ENCODE data around the gene ARHGAP11A.
"Not testable (repeated sequence)": the region's sequence is repeated elsewhere in the genome, so short reads cannot be mapped to it uniquely, and the experiment has no call there.

Gene ARHGAP11A, protein sequence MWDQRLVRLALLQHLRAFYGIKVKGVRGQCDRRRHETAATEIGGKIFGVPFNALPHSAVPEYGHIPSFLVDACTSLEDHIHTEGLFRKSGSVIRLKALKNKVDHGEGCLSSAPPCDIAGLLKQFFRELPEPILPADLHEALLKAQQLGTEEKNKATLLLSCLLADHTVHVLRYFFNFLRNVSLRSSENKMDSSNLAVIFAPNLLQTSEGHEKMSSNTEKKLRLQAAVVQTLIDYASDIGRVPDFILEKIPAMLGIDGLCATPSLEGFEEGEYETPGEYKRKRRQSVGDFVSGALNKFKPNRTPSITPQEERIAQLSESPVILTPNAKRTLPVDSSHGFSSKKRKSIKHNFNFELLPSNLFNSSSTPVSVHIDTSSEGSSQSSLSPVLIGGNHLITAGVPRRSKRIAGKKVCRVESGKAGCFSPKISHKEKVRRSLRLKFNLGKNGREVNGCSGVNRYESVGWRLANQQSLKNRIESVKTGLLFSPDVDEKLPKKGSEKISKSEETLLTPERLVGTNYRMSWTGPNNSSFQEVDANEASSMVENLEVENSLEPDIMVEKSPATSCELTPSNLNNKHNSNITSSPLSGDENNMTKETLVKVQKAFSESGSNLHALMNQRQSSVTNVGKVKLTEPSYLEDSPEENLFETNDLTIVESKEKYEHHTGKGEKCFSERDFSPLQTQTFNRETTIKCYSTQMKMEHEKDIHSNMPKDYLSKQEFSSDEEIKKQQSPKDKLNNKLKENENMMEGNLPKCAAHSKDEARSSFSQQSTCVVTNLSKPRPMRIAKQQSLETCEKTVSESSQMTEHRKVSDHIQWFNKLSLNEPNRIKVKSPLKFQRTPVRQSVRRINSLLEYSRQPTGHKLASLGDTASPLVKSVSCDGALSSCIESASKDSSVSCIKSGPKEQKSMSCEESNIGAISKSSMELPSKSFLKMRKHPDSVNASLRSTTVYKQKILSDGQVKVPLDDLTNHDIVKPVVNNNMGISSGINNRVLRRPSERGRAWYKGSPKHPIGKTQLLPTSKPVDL

DNA sequence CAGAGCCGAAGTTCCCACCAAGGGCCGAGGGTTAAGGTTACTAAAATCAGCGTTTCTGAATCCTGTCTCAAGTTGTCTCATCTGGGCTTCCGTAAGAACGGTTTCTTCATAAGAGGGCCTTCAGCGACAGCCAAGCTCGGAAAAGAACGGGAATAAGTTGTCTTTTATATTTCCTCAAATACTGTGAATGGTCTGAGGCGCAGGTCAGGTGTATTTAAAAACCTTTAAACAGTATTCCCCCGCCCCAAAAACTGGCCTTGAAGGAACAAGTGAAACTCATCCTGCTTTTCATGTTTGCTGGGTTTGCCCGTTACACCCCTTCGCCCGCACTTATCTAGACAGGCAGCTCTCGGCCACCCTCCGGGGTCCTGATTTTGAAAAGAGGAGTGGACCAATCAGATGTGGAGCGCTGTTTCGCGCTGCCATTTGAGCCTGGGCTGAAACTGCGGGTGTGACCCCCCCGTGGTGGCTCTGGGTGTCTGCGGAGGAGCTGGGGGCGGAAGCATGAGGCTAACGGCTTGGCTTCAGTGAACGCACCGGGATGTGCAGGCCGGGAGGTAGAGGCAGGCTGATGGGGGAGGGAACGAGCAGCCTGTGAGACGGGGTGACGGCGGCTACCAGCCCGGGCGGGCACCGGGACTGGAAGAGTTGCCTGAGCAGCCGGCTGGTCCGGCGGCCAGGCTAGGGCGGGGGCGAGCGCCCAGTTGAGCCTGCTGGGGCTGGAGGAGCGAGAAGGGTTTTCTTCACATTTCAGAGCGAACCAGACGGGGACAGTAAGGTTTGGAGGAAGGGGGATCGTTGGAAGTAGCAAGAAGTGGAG, at the start of gene ARHGAP11A:
Gene ARHGAP11A, plus strand, starts transcription at position 454 of the 820 bp plus-strand sequence. CDS start 708 bp downstream, outside the sequence.
- in situ Hi-C loops (cut with HindIII; ENCODE audit: low sequenced_read_pairs): not testable (repeated sequence)

DNA sequence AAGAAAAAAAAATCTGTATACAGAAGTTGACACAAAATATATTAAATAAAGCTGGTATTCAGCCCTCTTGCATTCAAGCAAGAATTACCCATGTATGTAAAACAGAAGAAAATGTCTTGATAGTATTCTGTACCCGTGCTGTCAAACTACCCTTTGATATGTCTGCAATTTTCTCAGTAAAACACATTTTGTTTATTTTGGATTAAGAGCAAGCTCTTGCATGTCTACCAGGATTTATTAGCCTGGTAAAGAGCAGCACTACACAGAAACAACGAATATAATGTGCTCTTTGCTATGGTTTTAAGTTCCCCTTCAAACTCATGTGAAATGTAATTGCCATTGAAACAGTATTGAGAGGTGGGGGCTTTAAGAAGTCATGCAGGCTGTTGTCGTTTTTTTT, 46.3 kb upstream of the ARHGAP11A start:
- in situ Hi-C loops (cut with HindIII; ENCODE audit: low sequenced_read_pairs): not testable (repeated sequence)

DNA sequence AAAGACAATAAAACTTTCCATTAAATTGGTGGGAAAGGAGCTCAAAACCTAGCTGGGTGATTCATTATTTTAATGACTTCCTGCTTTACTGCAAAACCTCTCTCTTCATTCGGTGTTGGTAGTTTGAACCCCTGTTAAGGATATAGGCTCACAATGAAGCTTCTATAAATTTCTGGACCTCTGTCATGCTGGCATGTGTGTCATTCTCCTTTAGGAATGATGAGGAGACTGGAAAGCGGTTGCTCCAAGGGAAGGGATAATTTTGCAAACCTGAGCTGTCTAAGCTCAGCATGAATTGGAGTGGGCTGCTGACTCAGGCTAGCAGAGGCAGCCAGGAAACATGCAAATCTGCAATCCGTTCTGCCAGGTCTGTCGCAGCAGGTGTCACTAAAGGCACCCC, 36.8 kb upstream of the ARHGAP11A start:
- in situ Hi-C loops (cut with HindIII; ENCODE audit: low sequenced_read_pairs): not testable (repeated sequence)

DNA sequence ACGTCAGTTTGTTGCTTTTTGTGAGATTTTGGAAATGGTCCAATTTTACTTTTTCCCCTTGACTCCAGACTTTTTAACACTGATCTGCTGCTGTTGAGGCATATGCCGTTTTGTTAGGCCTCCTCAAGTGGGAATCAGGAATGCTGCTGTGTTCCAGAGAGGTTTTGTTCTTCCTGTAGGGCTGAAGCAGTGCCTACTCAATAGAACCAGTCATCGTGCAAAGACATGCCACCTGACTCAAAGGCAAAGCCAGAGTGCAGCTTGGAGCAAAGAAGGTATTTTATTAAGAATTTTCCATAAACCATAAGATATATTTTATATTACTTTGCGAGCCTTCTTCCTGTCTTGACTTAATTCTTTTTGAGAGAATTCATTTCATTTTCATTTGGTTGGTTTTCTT, 29.5 kb upstream of the ARHGAP11A start:
- in situ Hi-C loops (cut with HindIII; ENCODE audit: low sequenced_read_pairs): not testable (repeated sequence)

DNA sequence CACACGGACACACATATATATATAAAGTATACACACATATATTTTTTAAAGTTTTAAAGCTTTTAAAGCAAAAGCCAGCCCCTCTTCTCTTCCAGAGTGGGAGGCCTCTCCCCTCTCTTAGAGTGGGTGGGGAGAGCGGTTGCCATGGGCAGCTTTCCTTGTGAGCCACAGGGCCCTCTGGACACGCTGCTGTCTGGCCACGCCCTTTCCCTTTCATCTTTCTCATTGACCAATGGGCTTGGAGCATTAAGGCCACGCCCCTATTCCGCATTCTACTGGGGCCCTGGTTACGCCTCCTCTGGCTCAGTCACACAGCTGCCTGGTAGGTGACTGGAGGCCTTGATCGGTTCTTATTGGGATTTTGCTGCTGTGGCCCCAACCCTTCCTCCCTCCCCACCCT, 22.2 kb upstream of the ARHGAP11A start, which contains the start of gene GOLGA8N:
Gene GOLGA8N, plus strand, starts transcription at position 306 of the 400 bp plus-strand sequence.
- in situ Hi-C loops (cut with HindIII; ENCODE audit: low sequenced_read_pairs): not testable (repeated sequence)

DNA sequence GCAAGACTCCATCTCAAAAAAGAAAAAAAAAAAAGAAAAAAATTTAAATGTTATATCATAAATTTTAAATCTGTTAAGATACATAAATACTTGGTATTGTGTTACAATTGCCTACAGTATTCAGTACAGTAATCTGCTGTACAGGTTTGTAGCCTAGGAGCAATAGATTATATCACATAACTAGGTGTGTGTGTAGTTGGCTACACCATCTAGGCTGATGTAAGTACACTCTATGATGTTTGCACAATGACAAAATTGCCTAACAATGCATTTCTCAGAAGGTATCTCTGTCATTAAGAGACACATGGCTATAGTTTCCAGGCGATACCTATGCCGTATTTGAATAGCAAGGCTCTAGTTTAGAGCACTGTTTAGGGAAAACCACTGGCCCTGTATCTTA, 5.8 kb upstream of the ARHGAP11A start:
- in situ Hi-C loops (cut with HindIII; ENCODE audit: low sequenced_read_pairs): not testable (repeated sequence)

DNA sequence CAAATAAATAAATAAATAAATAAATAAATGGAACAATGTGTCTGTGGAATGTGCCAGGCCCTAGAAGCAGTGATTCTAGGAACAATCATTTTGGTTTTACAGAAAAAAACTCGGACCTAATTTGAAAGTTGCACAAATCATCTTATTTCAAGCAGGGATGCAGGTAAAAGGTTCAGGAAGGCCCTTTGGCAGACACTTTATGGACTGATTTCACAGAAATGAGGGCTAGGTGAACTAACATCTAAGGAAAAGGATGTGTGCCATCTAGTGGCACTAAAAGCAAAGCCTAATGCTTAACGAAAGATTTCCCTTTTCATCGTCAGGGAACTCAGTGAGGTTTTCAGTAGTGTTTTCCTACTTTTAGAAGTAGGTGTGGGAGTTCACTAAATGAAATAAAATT, 4.6 kb upstream of the ARHGAP11A start:
- in situ Hi-C loops (cut with HindIII; ENCODE audit: low sequenced_read_pairs): not testable (repeated sequence)

DNA sequence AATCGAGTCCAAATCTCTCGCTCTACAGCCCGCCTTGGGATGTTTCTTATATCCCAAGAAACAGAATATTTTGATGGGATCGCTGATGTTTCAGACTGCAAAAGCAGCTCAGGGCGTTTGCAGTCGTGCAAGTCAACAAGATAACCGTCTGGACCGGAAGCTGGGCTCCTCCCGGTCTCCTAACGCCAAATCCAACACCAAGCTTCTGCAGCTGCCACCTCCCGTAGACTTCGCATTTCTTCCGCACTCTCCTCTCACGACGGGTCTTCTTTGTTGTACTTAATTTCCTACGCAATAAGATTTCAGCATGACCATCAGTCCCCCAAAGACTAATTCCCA, 623 bp upstream of the ARHGAP11A start:
- in situ Hi-C loops (cut with HindIII; ENCODE audit: low sequenced_read_pairs): not testable (repeated sequence)

DNA sequence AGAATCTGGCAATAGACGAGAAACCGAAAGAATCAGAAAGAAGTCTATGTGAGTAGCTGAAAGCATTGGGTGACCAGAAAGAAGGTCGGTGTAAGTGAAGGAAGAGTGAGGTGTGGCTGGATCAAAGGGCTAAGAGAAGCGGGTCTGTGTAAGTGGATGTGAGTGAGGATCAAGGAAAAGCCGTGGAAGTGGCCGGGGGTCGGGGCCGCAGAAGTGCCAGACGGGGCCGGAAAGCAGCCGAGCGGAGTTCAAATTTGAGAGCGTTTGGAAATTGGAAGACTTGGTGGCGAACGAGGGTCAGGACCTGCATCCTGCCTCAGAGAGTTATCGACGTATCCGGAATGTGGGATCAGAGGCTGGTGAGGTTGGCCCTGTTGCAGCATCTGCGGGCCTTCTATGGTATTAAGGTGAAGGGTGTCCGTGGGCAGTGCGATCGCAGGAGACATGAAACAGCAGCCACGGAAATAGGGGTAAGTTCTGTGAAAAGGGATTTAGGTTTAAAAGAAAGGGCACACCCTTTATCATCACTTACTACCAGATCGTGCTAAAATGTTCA, 645 bp downstream of the ARHGAP11A start:
- in situ Hi-C loops (cut with HindIII; ENCODE audit: low sequenced_read_pairs): not testable (repeated sequence)

DNA sequence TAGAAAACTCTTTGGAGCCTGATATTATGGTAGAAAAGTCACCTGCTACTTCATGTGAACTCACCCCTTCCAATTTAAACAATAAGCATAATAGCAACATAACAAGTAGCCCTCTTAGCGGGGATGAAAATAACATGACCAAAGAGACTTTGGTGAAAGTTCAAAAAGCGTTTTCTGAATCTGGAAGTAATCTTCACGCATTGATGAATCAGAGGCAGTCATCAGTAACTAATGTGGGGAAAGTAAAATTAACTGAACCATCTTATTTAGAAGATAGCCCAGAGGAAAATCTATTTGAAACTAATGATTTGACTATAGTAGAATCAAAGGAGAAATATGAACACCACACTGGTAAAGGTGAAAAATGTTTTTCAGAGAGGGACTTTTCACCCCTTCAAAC, 21.1 kb downstream of the ARHGAP11A start:
- in situ Hi-C loops (cut with HindIII; ENCODE audit: low sequenced_read_pairs): no loop called here

DNA sequence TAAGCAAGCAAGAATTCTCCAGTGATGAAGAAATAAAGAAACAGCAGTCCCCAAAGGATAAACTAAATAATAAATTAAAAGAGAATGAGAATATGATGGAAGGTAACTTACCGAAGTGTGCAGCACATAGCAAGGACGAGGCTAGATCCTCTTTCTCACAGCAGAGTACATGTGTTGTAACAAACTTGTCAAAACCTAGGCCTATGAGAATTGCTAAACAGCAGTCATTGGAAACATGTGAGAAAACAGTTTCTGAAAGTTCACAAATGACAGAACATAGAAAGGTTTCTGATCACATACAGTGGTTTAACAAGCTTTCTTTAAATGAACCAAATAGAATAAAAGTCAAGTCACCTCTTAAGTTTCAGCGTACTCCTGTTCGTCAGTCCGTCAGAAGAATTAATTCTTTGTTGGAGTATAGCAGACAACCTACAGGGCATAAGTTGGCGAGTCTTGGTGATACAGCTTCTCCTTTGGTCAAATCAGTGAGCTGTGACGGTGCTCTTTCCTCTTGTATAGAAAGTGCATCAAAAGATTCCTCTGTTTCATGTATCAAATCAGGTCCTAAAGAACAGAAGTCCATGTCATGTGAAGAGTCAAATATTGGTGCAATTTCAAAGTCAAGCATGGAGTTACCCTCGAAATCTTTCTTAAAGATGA, 21.7 kb downstream of the ARHGAP11A start:
- in situ Hi-C loops (cut with HindIII; ENCODE audit: low sequenced_read_pairs): no loop called here

DNA sequence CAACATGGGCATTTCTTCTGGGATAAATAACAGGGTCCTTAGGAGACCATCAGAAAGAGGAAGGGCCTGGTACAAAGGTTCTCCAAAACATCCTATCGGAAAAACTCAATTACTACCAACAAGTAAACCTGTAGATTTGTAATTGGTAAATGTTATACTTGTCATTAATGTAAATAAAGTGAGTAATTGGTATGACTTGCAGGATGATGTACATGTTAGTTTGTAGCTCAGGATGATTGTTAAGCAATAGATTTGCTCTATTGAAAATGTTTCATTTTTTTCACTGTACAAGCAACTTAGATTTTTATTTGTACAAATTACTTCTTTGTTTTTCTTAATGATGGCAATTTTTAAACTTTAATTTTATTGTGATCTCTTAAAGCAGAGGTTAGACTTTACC, 22.4 kb downstream of the ARHGAP11A start:
- in situ Hi-C loops (cut with HindIII; ENCODE audit: low sequenced_read_pairs): no loop called here

DNA sequence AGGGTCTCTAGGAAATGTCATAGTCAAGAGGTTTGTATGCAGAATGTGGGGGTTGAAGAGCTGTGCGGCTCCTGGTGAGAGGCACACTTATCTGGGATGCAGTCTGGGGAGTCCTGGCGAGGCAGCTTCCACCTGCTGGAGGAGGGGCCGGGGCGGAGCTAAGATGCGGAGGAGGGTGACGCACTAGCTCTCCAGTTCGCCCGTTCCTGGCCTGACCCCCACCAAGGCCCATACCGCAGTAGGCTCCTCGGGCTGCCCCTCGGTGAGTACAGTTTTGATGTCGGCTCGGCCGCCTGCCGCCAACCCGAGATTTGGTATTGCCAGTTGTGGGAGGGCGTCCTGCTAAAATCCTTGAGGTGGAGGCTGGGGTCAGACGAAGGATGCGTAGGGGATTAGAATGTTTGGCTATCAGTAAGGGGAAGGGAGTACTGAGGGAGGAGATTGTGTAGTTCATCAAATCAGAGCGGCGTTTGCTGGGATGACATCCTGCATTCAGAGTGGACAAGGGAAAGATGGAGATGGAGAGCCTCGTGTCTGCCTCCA, 26.3 kb downstream of the ARHGAP11A start, which contains the start of gene SCG5:
Gene SCG5, plus strand, starts transcription at position 194 of the 543 bp plus-strand sequence. CDS start 1,883 bp downstream, outside the sequence.
- in situ Hi-C loops (cut with HindIII; ENCODE audit: low sequenced_read_pairs): no loop called here

DNA sequence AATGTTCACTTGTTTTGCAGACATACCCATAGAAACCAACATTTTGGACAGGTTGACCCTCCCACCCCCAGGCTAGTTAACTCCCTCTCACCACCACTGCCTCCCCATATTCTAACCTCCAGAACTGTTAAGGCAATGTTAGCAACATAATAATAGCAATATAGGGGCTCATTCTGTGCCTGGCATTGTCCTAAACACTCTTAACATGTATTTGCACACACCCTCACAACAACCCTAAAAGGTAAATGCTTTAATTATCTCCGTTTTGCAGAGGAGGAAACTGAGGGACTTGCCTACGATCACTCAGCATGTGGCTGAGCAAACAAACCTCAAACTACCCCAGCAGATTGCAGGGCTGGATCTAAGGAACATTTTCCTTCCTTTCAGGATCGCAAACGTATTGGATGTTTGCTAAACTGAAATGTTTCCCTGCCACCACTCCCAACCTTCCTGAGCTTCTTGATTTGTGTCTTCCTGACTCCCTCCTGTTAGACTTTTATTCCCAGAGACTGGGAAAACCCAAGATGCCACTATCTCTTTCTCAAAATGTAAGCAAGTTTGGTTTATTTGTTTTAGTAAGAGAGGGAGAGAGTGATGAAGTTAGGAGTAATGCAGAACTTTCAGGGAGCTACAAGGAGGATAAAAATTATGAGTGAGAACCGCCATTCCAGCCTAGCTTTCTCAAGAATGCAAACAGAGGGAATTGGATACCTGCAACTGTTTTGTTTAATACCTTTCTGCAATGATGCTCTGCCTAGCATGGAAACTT, 27.5 kb downstream of the ARHGAP11A start:
- in situ Hi-C loops (cut with HindIII; ENCODE audit: low sequenced_read_pairs): no loop called here

DNA sequence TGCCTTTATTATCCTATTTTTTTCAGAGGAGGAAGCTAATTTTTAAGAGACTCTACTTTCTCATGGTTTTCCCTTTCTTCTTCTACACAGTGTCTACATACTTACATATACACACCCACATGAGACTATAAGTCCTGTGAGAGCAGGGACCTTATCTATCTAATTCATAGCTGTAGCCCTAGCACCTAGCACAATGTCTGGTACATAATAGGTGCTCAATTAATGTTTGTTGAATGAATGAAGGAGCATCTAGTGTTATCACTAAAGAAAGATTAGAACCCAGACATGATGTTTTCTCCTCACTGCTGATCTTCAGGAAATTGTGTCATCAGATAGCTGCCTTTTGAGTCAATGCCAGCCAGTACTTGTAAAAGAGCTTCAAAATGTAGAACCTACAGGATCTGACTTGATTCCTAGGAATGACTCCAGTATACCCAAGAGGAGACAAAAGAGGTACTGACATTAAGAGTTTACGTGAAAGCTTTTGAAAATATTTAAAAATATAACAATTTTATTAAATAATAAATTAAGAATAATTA, 28.7 kb downstream of the ARHGAP11A start:
- in situ Hi-C loops (cut with HindIII; ENCODE audit: low sequenced_read_pairs): no loop called here

DNA sequence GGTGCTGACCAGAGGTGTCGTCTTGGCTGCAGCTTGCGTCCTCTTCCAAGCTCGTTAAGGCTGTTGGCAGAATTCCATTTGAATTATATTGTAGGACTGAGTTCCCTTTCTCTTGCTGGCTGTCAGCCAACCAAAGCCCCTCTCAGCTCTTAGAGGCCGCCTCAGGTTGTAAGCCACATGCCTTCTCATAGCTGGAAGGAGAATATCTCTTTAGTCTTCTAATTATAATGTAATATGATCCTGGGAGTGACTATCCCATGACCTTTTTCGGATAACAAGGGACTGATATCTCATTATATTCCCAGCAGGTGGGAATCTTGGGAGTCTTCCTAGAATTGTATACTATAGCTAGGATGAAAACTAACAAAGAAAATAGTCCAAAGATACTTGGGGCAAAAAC, 31.0 kb downstream of the ARHGAP11A start:
- in situ Hi-C loops (cut with HindIII; ENCODE audit: low sequenced_read_pairs): no loop called here

DNA sequence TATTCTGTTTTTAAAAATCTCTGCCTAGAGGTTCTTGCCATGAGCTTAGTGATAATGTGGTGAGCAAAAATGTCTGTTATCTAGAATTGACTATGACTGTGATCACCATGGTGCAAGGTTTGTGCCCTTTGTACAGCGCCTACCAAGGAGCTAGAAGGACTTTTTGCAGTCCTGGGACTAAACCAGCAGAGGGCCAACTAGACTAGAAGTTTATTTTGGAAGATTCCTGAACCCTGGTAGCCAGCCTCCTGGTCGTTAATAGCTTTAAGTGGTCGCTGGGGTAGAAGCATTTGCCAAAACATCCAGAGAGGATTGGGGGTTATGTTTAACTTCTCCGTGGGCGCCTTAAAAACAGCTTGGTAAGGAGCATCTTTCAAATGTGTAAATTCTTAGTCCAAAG, 34.0 kb downstream of the ARHGAP11A start:
- in situ Hi-C loops (cut with HindIII; ENCODE audit: low sequenced_read_pairs): no loop called here

DNA sequence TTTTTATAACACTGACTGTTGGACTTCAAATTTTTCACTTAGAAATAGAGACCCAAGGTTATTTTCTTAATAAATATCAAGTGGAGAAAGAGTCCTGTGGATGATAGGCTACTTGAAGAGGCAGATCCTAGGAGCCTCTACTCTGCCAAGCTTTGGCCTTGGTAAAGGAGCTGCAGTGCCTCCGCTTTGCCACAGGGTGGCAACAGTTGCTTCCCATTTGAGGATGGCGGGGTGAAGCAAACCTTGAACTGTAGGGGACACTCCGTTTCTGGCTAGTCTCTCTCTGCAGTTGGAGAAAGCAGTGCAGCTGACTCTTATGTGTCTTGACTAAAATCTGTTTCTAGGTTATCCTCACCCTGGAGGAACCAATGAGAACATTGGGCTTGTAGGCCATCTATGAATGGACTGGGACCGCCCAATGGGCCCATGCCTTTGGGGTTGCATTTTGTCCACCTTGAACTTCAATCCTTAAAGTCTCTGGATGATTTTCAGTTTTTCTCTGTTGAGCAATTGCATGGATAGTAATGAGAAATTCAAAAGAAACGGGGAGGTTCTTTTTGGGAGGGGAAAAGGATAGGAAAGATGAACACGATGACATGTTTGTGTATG, 36.0 kb downstream of the ARHGAP11A start:
- in situ Hi-C loops (cut with HindIII; ENCODE audit: low sequenced_read_pairs): no loop called here
